GM12801 (cell line): ENCODE data around the gene PIP4K2C.

Experiments used
- TF ChIP-seq, protein P1 (sequence below): IDR thresholded peaks from one replicate; pipeline ENCODE4 v1.5.1; 2011; ENCODE audit warnings: control low read depth; ENCODE audit not compliant: insufficient read length; ENCODE audit errors: extremely low read depth

Gene PIP4K2C

DNA sequence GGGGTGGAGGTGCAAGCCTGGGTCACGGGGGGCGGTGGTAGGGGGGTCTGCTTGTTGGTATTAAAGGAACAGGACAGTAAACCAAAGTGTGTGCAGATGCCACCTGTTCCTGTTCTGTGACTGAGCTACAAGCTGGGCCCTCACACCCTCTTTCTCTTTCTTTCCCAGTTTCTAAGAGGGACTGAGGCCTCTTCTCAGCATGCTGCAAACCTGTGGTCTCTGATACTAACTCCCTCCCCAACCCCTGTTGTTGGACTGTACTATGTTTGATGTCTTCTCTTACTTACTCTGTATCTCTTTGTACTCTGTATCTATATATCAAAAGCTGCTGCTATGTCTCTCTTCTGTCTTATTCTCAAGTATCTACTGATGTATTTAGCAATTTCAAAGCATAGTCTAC lies 6.9 kb upstream of the PIP4K2C start:
- TF ChIP-seq, protein P1, sequence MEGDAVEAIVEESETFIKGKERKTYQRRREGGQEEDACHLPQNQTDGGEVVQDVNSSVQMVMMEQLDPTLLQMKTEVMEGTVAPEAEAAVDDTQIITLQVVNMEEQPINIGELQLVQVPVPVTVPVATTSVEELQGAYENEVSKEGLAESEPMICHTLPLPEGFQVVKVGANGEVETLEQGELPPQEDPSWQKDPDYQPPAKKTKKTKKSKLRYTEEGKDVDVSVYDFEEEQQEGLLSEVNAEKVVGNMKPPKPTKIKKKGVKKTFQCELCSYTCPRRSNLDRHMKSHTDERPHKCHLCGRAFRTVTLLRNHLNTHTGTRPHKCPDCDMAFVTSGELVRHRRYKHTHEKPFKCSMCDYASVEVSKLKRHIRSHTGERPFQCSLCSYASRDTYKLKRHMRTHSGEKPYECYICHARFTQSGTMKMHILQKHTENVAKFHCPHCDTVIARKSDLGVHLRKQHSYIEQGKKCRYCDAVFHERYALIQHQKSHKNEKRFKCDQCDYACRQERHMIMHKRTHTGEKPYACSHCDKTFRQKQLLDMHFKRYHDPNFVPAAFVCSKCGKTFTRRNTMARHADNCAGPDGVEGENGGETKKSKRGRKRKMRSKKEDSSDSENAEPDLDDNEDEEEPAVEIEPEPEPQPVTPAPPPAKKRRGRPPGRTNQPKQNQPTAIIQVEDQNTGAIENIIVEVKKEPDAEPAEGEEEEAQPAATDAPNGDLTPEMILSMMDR = no peak

DNA sequence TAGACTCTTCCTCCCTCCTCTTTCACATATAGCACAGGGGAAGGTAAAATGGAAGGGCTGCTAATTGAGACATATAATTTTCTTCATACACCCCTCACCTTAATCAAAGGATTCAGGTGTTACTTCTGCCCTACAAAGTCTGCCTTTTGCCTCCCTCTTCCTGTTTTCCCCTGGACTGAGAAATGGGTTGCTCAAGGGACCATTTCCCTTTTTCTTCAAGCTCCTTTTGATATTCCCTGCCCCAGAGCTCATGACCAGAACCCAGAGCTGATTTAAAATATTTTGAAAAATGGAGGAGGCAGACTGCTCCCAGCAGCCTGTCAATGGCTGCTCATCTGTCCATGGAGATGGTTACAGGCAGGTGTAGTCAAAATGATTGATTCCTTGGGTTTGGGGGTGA lies 6.3 kb upstream of the PIP4K2C start:
- TF ChIP-seq, protein P1 = no peak

DNA sequence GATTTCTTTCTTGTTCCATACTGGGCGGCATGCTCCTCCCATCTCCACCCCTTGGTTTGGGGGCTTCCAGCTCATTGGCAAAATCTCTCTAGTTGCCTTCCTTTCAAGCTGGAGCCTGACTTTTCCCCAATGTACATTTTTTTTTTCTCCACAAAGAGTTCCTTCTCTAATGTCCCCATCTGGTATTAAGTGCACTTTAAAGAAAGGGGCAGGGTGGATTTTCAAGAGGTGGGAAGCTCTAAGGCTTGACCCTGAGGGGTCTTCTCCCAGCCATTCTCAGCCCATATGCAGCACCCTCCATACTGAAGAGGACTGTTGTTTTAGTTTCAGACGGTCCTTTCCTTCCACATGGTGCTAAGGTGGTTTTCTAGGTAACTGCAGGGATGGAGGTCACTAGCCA lies 5.8 kb upstream of the PIP4K2C start:
- TF ChIP-seq, protein P1 = no peak

DNA sequence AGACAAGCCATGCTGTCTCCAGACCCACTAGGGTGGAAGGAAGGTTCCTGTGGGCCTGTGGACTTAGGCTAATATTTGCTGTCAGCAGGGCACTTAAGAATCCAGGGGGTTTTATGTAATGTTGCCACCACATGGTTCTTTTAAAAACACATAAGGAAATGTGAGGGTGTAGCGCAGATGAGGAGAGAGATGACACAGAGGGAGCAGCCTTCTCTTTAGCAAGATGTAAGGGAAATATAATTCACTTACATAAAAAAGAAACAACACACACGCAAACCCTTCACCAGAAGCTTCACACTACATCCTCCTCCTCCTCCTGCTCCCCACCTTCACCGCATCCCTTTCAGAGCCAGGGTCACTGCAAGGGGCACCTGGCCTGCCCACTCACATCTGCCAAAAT lies 4.9 kb upstream of the PIP4K2C start:
- TF ChIP-seq, protein P1 = no peak

DNA sequence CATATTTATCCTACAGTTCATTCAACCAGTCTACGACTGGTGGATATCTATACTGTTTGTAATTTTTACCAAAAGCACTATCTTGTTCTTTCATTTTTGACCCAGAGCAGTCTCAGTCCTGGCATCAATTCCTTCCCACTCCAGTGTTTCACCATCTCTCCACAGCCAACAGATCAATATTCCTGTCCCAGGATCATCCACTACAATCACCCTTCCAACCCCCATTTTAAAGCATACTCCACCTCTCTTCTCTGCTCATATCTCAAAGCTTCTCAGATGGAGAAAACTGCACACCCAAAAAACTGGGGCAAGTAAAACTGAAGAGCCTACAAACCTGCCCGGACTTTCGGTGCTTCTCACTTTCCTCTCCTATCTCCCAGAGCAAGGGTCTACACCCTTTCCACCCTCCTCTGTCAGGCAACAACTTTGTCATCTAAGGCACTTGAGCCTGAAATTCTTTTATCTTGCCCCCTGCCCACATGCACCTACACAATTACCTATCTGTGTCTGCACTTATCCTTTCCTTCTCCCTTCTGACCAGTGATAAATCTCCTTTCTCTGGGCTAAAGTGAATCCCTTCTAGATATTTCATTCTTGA lies 4.1 kb upstream of the PIP4K2C start:
- TF ChIP-seq, protein P1 = no peak

DNA sequence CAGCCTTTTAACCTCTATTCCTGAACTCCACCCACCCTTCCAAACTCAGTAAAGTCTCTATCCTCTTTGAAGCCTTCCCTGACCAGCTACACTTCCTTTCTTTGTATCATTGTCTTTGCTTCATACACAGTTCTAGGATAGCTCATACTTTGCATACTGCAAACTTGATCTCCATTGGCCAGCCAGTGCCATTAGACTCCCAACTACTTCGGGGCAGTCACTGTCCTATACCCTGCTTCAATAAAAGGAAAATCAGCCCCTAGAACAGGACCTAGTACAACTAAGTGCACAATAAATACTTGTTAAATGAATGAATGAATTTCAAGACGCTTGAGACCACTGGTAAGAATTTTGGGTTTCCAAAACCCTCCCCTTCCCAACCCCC lies 521 bp upstream of the PIP4K2C start:
- TF ChIP-seq, protein P1 = no peak

DNA sequence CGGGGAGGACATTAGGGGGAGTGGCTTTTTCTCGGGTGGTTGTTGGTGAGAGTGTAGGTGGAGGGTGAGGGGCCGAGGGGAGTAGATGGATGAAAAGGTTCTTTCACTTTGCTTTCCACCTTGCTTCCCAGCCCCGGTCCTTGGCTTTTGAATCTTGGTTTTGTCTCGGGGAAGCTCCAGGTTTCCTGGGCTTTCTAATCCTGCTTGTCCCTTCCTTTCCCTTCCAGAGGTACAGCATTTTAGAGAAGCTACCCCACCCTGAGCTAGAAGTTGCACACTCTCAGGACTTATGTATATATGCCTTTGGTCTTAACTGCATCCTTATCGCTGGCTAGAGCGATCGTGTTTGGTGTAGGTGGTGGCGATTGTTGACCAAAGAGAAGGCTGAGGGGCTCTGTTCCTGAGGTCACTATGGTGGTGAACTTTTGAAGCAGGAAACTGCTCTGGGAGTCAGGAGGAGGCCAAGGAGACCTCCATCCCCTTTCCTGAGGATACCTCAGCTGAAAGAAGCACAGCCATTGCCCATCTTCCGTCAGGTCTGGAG lies 862 bp downstream of the PIP4K2C start:
- TF ChIP-seq, protein P1 = no peak
